A673 (cell line): ENCODE measurements around the gene MBD3L4.
"Not testable (repeated sequence)": the region's sequence is repeated elsewhere in the genome, so short reads cannot be mapped to it uniquely, and the experiment has no call there.

ENCODE experiments used
- CTCF ChIP-seq: fragments of 300-800, 200-600 bp; sonication (generic); conservative IDR thresholded peaks from 2 replicates; pipeline ENCODE4 v1.5.1; 2017; ENCODE audit warnings: low read depth, mild to moderate bottlenecking, antibody characterized with exemption, low read length, moderate library complexity, mixed read lengths
- EZH2 ChIP-seq: fragments of 200-600 bp; sonication (generic); IDR thresholded peaks from 2 replicates; pipeline ENCODE4 v1.6.1; 2017; ENCODE audit warnings: borderline replicate concordance, low read depth, mild to moderate bottlenecking, mixed read lengths, antibody characterized with exemption, low read length; ENCODE audit not compliant: poor library complexity, severe bottlenecking

GRCh38 chr19:7049021-7049420 lies 9.0 kb upstream of the MBD3L4 start, which contains the start of gene MBD3L2:
- TF ChIP-seq EZH2, CTCF: not testable (repeated sequence)
